DND-41 (cell line): ENCODE measurements around the gene ANKS1B.

ENCODE experiments used
- CTCF ChIP-seq: IDR thresholded peaks from 2 replicates; pipeline ENCODE4 v1.5.1; 2012; ENCODE audit warnings: borderline replicate concordance, low read length, moderate library complexity, mild to moderate bottlenecking; ENCODE audit not compliant: poor library complexity, severe bottlenecking; ENCODE audit errors: extremely low read depth
- EZH2 ChIP-seq: IDR thresholded peaks from 3 replicates; pipeline ENCODE4 v1.6.1; 2012; ENCODE audit warnings: borderline replicate concordance, low read depth, mild to moderate bottlenecking, moderate library complexity, low read length, inconsistent platforms; ENCODE audit not compliant: severe bottlenecking

GRCh38 chr12:98821232-98821631, 1163.5 kb downstream of the ANKS1B start:
- no peak for TF ChIP-seq EZH2
- TF ChIP-seq CTCF, result no peak
